ENCODE data around the gene PIK3C3.

Gene PIK3C3

GRCh38 chr18:41982942-41983660 is 28.1 kb downstream of the PIK3C3 start:
- Histone ChIP-seq H3K4me1 (ENCODE audit: control insufficient read depth in 1 of 2, insufficient read depth in 2 of 2, low read length in 2 of 2) (no peaks in the 10 kb centered on the region), H3K27me3 (ENCODE audit: insufficient read depth, low read length) (no peaks in the 10 kb centered on the region), H3K9ac (ENCODE audit: low read length) (no peak overlapping the region), H2BK5ac (ENCODE audit: low read depth, low read length, poor library complexity) (no peak overlapping the region), H3K36me3 (ENCODE audit: control insufficient read depth in 1 of 2, insufficient read depth in 2 of 2, low read length in 2 of 2) (peaks cover 0 to 2% of the 10 kb centered on the region in 2 experiments), H3K27ac (ENCODE audit: low read depth, low read length) (no peak overlapping the region), H3K23ac (ENCODE audit: low read length) (no peak overlapping the region), H2AK5ac (ENCODE audit: low read length) (no peak overlapping the region), H4K12ac (ENCODE audit: low read depth, low read length) (no peak overlapping the region), H2AFZ (ENCODE audit: insufficient read depth, low read length, poor library complexity) (no peak overlapping the region), H4K91ac (ENCODE audit: low read depth, low read length) (no peak overlapping the region), H3K14ac (ENCODE audit: low read length) (no peak overlapping the region), H3K79me1 (ENCODE audit: low read length) (no peaks in the 10 kb centered on the region), H3K9me3 (ENCODE audit: insufficient read depth, low read depth, low read length) (no peaks in the 10 kb centered on the region), H3K4me2 (ENCODE audit: low read length) (no peak overlapping the region), H3K79me2 (ENCODE audit: control insufficient read depth, insufficient read depth, low read length, poor library complexity) (no peaks in the 10 kb centered on the region), H3K18ac (ENCODE audit: low read length) (no peak overlapping the region), H2BK120ac (ENCODE audit: insufficient read depth, low read length, poor library complexity) (no peak overlapping the region), H4K8ac (ENCODE audit: low read depth, low read length) (no peak overlapping the region), H3K4ac (ENCODE audit: low read depth, low read length) (no peak overlapping the region), H3K4me3 (ENCODE audit: low read depth, low read length) (no peak overlapping the region), H2BK12ac (ENCODE audit: low read length) (no peak overlapping the region)
- no CpG with 5 or more reads among the region's 2 CpGs for WGBS (ENCODE audit: extremely low coverage, insufficient coverage, insufficient read length)
- no peak for DNase-seq

DNA sequence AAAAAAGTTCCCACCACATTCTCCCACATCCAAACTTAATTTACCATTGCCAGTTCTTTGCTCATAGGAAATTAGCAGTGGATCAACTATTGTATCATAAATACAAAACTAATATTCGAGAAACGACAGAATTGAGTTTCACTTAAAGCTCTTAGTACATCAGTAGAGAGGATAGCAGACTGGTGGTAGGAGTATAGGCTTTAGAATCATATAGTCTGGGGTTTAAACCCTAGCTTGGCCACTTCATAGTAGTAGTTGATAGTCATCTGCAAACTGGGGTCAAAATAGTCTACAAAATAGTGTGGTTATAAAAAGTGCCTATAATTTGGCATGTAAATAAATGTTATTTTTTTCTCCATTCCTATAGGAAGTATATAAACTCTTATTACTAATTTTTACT is 30.9 kb downstream of the PIK3C3 start:
- Histone ChIP-seq H4K12ac (ENCODE audit: low read depth, low read length) (no peak overlapping the region), H3K9ac (ENCODE audit: low read length) (no peak overlapping the region), H2BK5ac (ENCODE audit: low read depth, low read length, poor library complexity) (no peak overlapping the region), H3K36me3 (ENCODE audit: control insufficient read depth in 1 of 2, insufficient read depth in 2 of 2, low read length in 2 of 2) (peaks cover 2 to 5% of the 10 kb centered on the region in 2 experiments), H4K91ac (ENCODE audit: low read depth, low read length) (no peak overlapping the region), H3K9me3 (ENCODE audit: insufficient read depth, low read depth, low read length) (no peaks in the 10 kb centered on the region), H3K79me1 (ENCODE audit: low read length) (no peaks in the 10 kb centered on the region), H3K79me2 (ENCODE audit: control insufficient read depth, insufficient read depth, low read length, poor library complexity) (no peaks in the 10 kb centered on the region), H3K4me3 (ENCODE audit: low read depth, low read length) (no peak overlapping the region), H3K27me3 (ENCODE audit: insufficient read depth, low read length) (no peaks in the 10 kb centered on the region), H3K4me1 (ENCODE audit: control insufficient read depth in 1 of 2, insufficient read depth in 2 of 2, low read length in 2 of 2) (no peaks in the 10 kb centered on the region), H2AFZ (ENCODE audit: insufficient read depth, low read length, poor library complexity) (no peak overlapping the region), H3K4me2 (ENCODE audit: low read length) (no peak overlapping the region), H4K8ac (ENCODE audit: low read depth, low read length) (no peak overlapping the region), H3K4ac (ENCODE audit: low read depth, low read length) (no peak overlapping the region), H2AK5ac (ENCODE audit: low read length) (no peak overlapping the region), H3K18ac (ENCODE audit: low read length) (no peak overlapping the region), H2BK12ac (ENCODE audit: low read length) (no peak overlapping the region), H3K27ac (ENCODE audit: low read depth, low read length) (no peak overlapping the region), H2BK120ac (ENCODE audit: insufficient read depth, low read length, poor library complexity) (no peak overlapping the region), H3K14ac (ENCODE audit: low read length) (no peak overlapping the region), H3K23ac (ENCODE audit: low read length) (no peak overlapping the region)
- no CpG with 5 or more reads among the region's 2 CpGs for WGBS (ENCODE audit: extremely low coverage, insufficient coverage, insufficient read length)
- no peak for DNase-seq

DNA sequence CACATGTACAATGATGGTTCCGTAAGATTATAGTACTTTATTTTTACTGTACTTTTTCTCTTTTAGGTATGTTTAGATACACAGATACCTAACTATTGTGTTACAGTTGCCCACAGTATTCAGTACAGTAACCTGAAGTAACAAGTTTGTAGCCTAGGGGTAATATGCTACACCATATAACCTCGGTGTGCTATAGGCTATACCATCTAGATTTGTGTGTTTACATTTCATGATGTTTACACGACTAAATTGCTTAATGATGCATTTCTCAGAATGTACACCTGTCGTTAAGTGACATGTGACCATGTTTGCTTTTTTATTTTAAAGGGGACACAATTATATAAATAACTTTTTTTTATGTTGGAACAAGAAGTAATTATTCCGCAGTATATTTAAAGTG is 34.5 kb downstream of the PIK3C3 start:
- H3K4me2 ChIP-seq (ENCODE audit: low read length), result no peak overlapping the region
- H2BK120ac ChIP-seq (ENCODE audit: insufficient read depth, low read length, poor library complexity), result no peak overlapping the region
- no peak overlapping the region for H4K91ac ChIP-seq (ENCODE audit: low read depth, low read length)
- no peak overlapping the region for H2BK12ac ChIP-seq (ENCODE audit: low read length)
- no peaks in the 10 kb centered on the region for H3K27me3 ChIP-seq (ENCODE audit: insufficient read depth, low read length)
- H4K8ac ChIP-seq (ENCODE audit: low read depth, low read length), result no peak overlapping the region
- no peaks in the 10 kb centered on the region for H3K79me2 ChIP-seq (ENCODE audit: control insufficient read depth, insufficient read depth, low read length, poor library complexity)
- no peaks in the 10 kb centered on the region for H3K4me1 ChIP-seq (ENCODE audit: control insufficient read depth in 1 of 2, insufficient read depth in 2 of 2, low read length in 2 of 2)
- no peak overlapping the region for H4K12ac ChIP-seq (ENCODE audit: low read depth, low read length)
- H3K14ac ChIP-seq (ENCODE audit: low read length), result no peak overlapping the region
- no peak overlapping the region for H3K27ac ChIP-seq (ENCODE audit: low read depth, low read length)
- H2AK5ac ChIP-seq (ENCODE audit: low read length), result no peak overlapping the region
- H2AFZ ChIP-seq (ENCODE audit: insufficient read depth, low read length, poor library complexity), result no peak overlapping the region
- no peak overlapping the region for H3K4me3 ChIP-seq (ENCODE audit: low read depth, low read length)
- no peak overlapping the region for H3K9ac ChIP-seq (ENCODE audit: low read length)
- H3K4ac ChIP-seq (ENCODE audit: low read depth, low read length), result no peak overlapping the region
- H3K79me1 ChIP-seq (ENCODE audit: low read length), result no peaks in the 10 kb centered on the region
- H2BK5ac ChIP-seq (ENCODE audit: low read depth, low read length, poor library complexity), result no peak overlapping the region
- peaks cover 2 to 5% of the 10 kb centered on the region in 2 experiments for H3K36me3 ChIP-seq (ENCODE audit: control insufficient read depth in 1 of 2, insufficient read depth in 2 of 2, low read length in 2 of 2)
- H3K23ac ChIP-seq (ENCODE audit: low read length), result no peak overlapping the region
- DNase-seq, result no peak
- no peaks in the 10 kb centered on the region for H3K9me3 ChIP-seq (ENCODE audit: insufficient read depth, low read depth, low read length)
- no peak overlapping the region for H3K18ac ChIP-seq (ENCODE audit: low read length)
- whole genome bisulfite sequencing (ENCODE audit: extremely low coverage, insufficient coverage, insufficient read length), result no CpG with 5 or more reads among the region's 5 CpGs

DNA sequence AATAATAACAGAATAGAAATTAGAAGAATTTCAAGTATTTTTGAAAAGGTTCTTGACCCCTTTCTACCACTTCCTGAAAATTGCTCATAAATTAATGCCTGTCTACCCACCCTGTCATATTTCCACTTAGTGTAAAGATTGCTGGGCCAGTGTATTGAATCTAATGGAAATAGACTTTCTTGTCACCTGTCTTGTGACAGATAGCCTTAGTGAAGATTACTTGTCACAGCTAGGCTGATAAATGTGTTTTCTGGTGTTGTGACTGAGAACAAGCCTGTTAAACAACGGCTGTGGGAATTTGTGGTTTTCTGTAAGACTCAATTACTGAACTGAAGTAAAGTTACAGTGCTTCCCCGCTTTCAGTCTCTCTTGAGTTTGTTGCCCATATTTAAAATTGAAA is 37.0 kb downstream of the PIK3C3 start:
- H3K9me3 ChIP-seq (ENCODE audit: insufficient read depth, low read depth, low read length), result no peaks in the 10 kb centered on the region
- WGBS (ENCODE audit: extremely low coverage, insufficient coverage, insufficient read length), result no CpG with 5 or more reads among the region's 2 CpGs
- H3K36me3 ChIP-seq (ENCODE audit: control insufficient read depth in 1 of 2, insufficient read depth in 2 of 2, low read length in 2 of 2), result peaks cover 3 to 4% of the 10 kb centered on the region in 2 experiments

More for the DNA sequence above, 37.0 kb downstream of the PIK3C3 start:
- Histone ChIP-seq H3K18ac (ENCODE audit: low read length) (no peak overlapping the region), H2AK5ac (ENCODE audit: low read length) (no peak overlapping the region), H3K27ac (ENCODE audit: low read depth, low read length) (no peak overlapping the region), H3K4ac (ENCODE audit: low read depth, low read length) (no peak overlapping the region), H4K8ac (ENCODE audit: low read depth, low read length) (no peak overlapping the region), H3K9ac (ENCODE audit: low read length) (no peak overlapping the region), H2BK120ac (ENCODE audit: insufficient read depth, low read length, poor library complexity) (no peak overlapping the region), H3K14ac (ENCODE audit: low read length) (no peak overlapping the region), H3K4me3 (ENCODE audit: low read depth, low read length) (no peak overlapping the region), H3K23ac (ENCODE audit: low read length) (no peak overlapping the region), H2BK12ac (ENCODE audit: low read length) (no peak overlapping the region), H3K79me1 (ENCODE audit: low read length) (no peaks in the 10 kb centered on the region), H2BK5ac (ENCODE audit: low read depth, low read length, poor library complexity) (no peak overlapping the region), H4K12ac (ENCODE audit: low read depth, low read length) (no peak overlapping the region), H2AFZ (ENCODE audit: insufficient read depth, low read length, poor library complexity) (no peak overlapping the region), H3K27me3 (ENCODE audit: insufficient read depth, low read length) (no peaks in the 10 kb centered on the region), H3K4me2 (ENCODE audit: low read length) (no peak overlapping the region), H3K4me1 (ENCODE audit: control insufficient read depth in 1 of 2, insufficient read depth in 2 of 2, low read length in 2 of 2) (no peaks in the 10 kb centered on the region), H4K91ac (ENCODE audit: low read depth, low read length) (no peak overlapping the region), H3K79me2 (ENCODE audit: control insufficient read depth, insufficient read depth, low read length, poor library complexity) (no peaks in the 10 kb centered on the region)
- DNase-seq, result no peak
